ENCODE data around the gene CLDN25. TPM values are rescaled to one million over a fixed set of nuclear protein-coding genes. Genes with fewer than 3 reads are reported as not detected.

Gene CLDN25
- total RNA-seq, 1 experiment from 2014 or later: not detected

DNA sequence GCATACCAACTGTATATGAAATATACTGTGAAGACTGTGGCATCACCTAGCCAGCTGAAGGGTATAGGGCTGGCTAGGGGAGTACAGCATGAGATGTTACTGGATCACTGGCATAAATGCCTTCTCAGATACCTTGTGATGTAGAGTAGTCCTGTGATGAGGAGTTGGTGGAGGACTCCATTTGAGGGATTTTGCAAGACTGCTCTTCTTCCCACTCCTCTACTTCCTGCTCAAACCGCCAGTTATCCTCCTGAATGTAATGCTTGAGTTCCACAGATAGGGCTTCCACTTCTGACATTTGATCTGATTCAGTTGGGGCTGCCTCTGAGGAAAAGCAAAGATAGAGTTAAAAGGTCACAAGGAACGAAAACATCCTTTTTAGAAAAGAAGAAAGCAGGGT is 29.3 kb downstream of the CLDN25 start:
- H2BK12ac ChIP-seq (ENCODE audit: insufficient read length, low read depth, low read length): no peak overlapping the region
- Mint-ChIP-seq H3K4me1 (peaks cover 0 to 3% of the 10 kb centered on the region in 2 experiments; a peak in 2 of 4 replicates), H3K27ac (no peak overlapping the region), H3K36me3 (ENCODE audit: insufficient read depth in 1 of 3, low read depth in 3 of 3) (peaks cover 31 to 93% (median 77%) of the 10 kb centered on the region in 3 experiments; a peak in 6 of 7 replicates), H3K27me3 (ENCODE audit: low read depth) (no peaks in the 10 kb centered on the region), H3K9me3 (no peaks in the 10 kb centered on the region), H3K4me3 (no peak overlapping the region)
- no peak overlapping the region for H3K27ac ChIP-seq (ENCODE audit: insufficient read length, low read depth, low read length)
- no peak overlapping the region for H3K4ac ChIP-seq (ENCODE audit: low read depth, low read length)
- no peak overlapping the region for H3T11ph ChIP-seq (ENCODE audit: low read length)
- H4K5ac ChIP-seq (ENCODE audit: insufficient read length, low read depth, low read length): no peak overlapping the region
- no peak overlapping the region for H3K23ac ChIP-seq (ENCODE audit: insufficient read length, low read depth, low read length)
- no peak overlapping the region for H2AFZ ChIP-seq (ENCODE audit: low read length)
- WGBS (ENCODE audit: extremely low coverage, insufficient read length, low lambda C conversion rate): no CpG with 5 or more reads among the region's 2 CpGs
- TF ChIP-seq CTCF (conservative IDR thresholded peaks at IDR 0.05): no peak
- no peak overlapping the region for H4K91ac ChIP-seq (ENCODE audit: insufficient read length, low read depth, low read length)
- H3K9ac ChIP-seq (ENCODE audit: extremely low read depth, insufficient read length, low read length): no peak overlapping the region
- no peaks in the 10 kb centered on the region for H3K23me2 ChIP-seq (ENCODE audit: insufficient read length, low read depth, low read length, poor library complexity, severe bottlenecking)
- DNase-seq: no peak
- H3K18ac ChIP-seq (ENCODE audit: insufficient read length, low read depth, low read length): no peak overlapping the region
- no peak overlapping the region for H3K4me2 ChIP-seq (ENCODE audit: insufficient read depth, insufficient read length, low read length)
- no peak overlapping the region for H2AK5ac ChIP-seq (ENCODE audit: insufficient read length, low read length)
- no peak overlapping the region for H2BK5ac ChIP-seq (ENCODE audit: insufficient read length, low read length)
- H3K56ac ChIP-seq (ENCODE audit: insufficient read length, low read depth, low read length): no peak overlapping the region
- H2BK120ac ChIP-seq (ENCODE audit: low read depth, low read length, poor library complexity, severe bottlenecking): no peak overlapping the region
- H4K20me1 ChIP-seq (ENCODE audit: control insufficient read depth, insufficient read depth, insufficient read length): no peaks in the 10 kb centered on the region
- no peak overlapping the region for H2BK20ac ChIP-seq (ENCODE audit: low read depth, low read length, poor library complexity, severe bottlenecking)
- H3K4me1 ChIP-seq (ENCODE audit: insufficient read depth, low read length): no peaks in the 10 kb centered on the region
- H3K79me2 ChIP-seq (ENCODE audit: insufficient read depth, low read length): no peaks in the 10 kb centered on the region
- H3K9me3 ChIP-seq (ENCODE audit: control insufficient read depth, low read depth, low read length): no peaks in the 10 kb centered on the region
- H4K8ac ChIP-seq (replicated peaks; ENCODE audit: insufficient read length, low read depth, low read length): no peak overlapping the region
- no peak overlapping the region for H3K14ac ChIP-seq (ENCODE audit: insufficient read depth, low read length)
- no peaks in the 10 kb centered on the region for H3K79me1 ChIP-seq (ENCODE audit: insufficient read depth, low read depth, low read length, poor library complexity, severe bottlenecking)
- no peak overlapping the region for H2BK15ac ChIP-seq (ENCODE audit: low read depth, low read length)
- no peaks in the 10 kb centered on the region for H3K27me3 ChIP-seq (ENCODE audit: insufficient read depth, low read length)
